Measurements from ENCODE around the gene M1AP. TPM values are rescaled to one million over a fixed set of nuclear protein-coding genes. Genes with fewer than 3 reads are reported as not detected.

M1AP gene
- total RNA-seq, 4 donors from 2014 or later = not detected

DNA sequence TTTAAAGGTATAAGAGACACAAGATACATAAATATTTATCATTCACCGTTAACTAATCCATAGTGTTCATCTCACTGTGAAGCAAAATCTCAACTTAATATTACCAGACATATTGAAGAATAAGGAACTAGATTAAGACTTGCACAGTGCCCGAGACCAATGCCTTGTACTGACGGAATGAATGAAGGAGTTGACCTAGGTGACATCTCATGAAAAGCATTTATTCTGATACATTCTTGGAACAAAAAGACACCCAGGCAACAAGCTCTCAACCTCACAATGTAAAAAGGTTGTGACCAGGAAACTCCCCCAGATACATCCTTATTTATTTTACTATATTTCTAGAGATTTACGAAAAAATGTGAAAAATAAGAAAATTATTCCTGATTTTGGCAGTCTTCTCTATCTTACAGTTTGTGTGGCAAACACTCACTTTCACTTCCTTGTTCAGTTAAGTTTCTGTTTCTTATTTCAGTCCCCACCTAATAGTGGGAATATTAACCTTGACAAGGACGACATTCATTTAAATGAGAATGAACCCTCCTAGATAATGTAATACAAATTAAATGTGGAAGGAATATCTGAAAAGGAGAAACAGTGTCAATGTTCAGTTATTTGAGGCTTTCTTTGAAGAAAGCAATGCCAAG, 28.4 kb downstream of the M1AP start:
- H3K4me1 ChIP-seq = no peaks in the 10 kb centered on the region
- no peaks in the 10 kb centered on the region for H3K27me3 ChIP-seq
- H3K4me3 ChIP-seq = no peak overlapping the region
- no peaks in the 10 kb centered on the region for H3K9me3 ChIP-seq
- no peak for DNase-seq
- no peaks in the 10 kb centered on the region for H3K36me3 ChIP-seq
- TF ChIP-seq, protein P1, sequence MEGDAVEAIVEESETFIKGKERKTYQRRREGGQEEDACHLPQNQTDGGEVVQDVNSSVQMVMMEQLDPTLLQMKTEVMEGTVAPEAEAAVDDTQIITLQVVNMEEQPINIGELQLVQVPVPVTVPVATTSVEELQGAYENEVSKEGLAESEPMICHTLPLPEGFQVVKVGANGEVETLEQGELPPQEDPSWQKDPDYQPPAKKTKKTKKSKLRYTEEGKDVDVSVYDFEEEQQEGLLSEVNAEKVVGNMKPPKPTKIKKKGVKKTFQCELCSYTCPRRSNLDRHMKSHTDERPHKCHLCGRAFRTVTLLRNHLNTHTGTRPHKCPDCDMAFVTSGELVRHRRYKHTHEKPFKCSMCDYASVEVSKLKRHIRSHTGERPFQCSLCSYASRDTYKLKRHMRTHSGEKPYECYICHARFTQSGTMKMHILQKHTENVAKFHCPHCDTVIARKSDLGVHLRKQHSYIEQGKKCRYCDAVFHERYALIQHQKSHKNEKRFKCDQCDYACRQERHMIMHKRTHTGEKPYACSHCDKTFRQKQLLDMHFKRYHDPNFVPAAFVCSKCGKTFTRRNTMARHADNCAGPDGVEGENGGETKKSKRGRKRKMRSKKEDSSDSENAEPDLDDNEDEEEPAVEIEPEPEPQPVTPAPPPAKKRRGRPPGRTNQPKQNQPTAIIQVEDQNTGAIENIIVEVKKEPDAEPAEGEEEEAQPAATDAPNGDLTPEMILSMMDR (IDR thresholded peaks at IDR 0.05) = no peak
- no peak for TF ChIP-seq POLR2A (IDR thresholded peaks at IDR 0.05)
- H3K27ac ChIP-seq = no peak overlapping the region

DNA sequence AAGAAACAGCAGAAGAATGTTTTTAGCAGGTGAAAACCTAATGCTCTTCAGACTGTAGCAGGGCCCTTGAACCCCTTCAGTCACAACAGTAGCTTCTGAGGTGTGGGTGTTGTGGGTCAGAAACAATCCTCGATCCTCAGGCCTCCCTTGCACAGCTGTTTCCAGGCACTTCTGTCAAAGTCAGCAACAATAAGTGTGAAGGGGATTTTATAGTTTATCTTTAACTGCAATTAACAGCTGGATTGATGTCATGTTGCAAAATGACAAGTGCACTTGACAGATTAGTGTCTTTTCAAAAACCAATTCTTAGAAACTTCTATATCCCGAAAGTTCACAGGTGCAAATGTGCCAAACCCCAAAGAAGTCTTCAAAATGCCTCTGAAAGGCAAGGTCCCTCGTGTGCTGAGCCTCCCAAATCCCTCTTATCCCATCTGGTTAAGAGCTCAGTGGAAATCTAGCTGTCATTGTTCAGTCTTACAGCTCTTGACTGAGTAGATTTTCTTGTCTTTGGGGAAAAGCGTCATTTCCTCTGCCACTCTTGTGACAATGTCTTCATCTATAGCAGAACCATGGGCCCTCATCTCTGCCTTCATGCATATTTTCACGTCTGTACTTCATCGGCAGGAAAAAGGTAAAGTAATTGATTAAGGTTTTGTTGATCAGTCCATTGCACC, 29.6 kb downstream of the M1AP start:
- Histone ChIP-seq H3K9me3 (no peaks in the 10 kb centered on the region), H3K27ac (no peak overlapping the region), H3K36me3 (no peaks in the 10 kb centered on the region), H3K4me1 (no peaks in the 10 kb centered on the region), H3K27me3 (no peaks in the 10 kb centered on the region), H3K4me3 (no peak overlapping the region)
- DNase-seq = no peak
- no peak for TF ChIP-seq POLR2A (IDR thresholded peaks at IDR 0.05)
- TF ChIP-seq, protein P1 (IDR thresholded peaks at IDR 0.05) = no peak

DNA sequence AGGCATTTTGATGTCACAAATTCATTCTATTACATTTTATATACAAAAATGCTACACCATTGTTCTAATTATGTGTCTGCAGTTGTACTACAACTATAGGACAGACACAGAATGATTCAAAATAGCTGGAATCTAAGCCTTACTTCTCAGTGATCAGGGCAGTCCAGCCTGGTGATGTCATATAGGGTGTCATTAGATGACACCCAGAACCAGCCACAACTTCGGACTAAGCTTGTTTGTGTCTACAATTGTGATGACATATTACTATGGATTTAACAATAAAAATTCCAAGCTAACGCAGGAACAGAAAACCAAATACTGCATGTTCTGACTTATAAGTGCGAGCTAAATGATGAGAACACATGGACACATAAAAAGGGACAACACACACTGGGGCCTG, 31.0 kb downstream of the M1AP start:
- Histone ChIP-seq H3K36me3 (no peaks in the 10 kb centered on the region), H3K4me3 (no peak overlapping the region), H3K4me1 (no peaks in the 10 kb centered on the region), H3K27ac (no peak overlapping the region), H3K9me3 (no peaks in the 10 kb centered on the region), H3K27me3 (no peaks in the 10 kb centered on the region)
- TF ChIP-seq POLR2A (IDR thresholded peaks at IDR 0.05) = no peak
- TF ChIP-seq, protein P1 (IDR thresholded peaks at IDR 0.05) = no peak
- DNase-seq = no peak

DNA sequence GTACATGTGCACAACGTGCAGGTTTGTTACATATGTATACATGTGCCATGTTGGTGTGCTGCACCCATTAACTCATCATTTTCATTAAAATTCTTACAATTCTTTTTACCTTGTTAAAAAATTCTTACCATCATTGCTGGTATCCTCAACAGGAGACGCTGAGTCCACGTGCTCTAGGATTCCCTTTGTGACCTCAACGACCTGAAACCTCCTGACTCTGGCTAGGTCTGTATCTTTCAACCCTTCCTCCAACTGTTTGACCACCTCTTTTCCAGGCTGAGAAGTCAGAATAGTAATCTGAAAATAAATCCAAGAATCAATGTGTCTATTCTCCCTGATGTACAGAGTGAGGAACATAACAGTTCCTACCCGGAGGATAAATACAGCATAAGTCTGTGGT, 41.2 kb downstream of the M1AP start:
- H3K9me3 ChIP-seq = no peaks in the 10 kb centered on the region

DNA sequence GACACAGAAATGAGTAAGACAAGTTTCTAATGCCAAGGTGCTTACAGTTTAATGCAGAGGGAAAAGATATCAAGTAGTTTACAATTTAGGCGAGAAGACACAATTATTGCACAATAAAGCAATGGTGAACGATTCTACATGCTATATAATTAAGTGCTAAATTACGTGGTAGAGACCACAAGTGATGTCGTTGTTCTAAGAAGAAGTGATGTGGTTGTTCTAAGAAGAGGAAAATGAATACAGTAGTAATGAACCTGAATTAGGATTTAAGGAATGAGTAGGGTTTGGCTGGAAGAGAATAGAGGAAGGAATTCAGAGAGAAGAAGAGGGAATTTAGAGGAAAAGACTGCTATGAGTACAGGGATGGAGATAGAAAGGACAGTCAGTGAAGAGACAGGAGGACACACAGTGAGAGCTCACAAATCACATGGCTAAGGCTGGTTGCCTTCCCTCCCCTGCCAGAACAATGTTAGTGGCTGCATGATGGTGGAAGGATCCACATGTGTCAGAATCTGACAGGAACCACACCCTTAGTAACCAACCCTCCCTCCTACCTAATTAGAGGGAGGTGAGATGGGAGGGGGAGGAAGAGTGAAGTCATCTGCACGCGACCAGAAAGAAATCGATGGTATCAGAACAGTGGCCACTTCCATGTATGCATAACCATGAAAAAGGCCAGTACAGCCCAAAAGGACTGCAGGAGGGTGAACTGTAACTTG, 44.7 kb downstream of the M1AP start:
- Histone ChIP-seq H3K9me3 (no peaks in the 10 kb centered on the region), H3K4me1 (no peaks in the 10 kb centered on the region), H3K27me3 (no peaks in the 10 kb centered on the region), H3K36me3 (no peaks in the 10 kb centered on the region), H3K4me3 (no peak overlapping the region), H3K27ac (no peak overlapping the region)
- no peak for TF ChIP-seq POLR2A (IDR thresholded peaks at IDR 0.05)
- TF ChIP-seq, protein P1 (IDR thresholded peaks at IDR 0.05) = no peak
- no peak for DNase-seq

More for the DNA sequence above, 41.2 kb downstream of the M1AP start:
- TF ChIP-seq POLR2A (IDR thresholded peaks at IDR 0.05) = no peak
- TF ChIP-seq, protein P1 (IDR thresholded peaks at IDR 0.05) = no peak
- DNase-seq = no peak
- Histone ChIP-seq H3K4me1 (no peaks in the 10 kb centered on the region), H3K4me3 (no peak overlapping the region), H3K36me3 (no peaks in the 10 kb centered on the region), H3K27me3 (no peaks in the 10 kb centered on the region), H3K27ac (no peak overlapping the region)

Data from Peyer's patch (tissue), 4 donors.